HepG2 (cell line): ENCODE measurements around the gene ATRAID. TPM values are rescaled to one million over a fixed set of nuclear protein-coding genes. Genes with fewer than 3 reads are reported as not detected.

Experiments used
- AFF4 ChIP-seq: sonication (generic); formaldehyde crosslinking; IDR thresholded peaks from 2 replicates; pipeline ENCODE4 v1.4.0; 2020; ENCODE audit warnings: missing genetic modification reagents
- ARHGAP35 ChIP-seq: sonication (generic); formaldehyde crosslinking; IDR thresholded peaks from 2 replicates; pipeline ENCODE4 v1.9.0; 2022; ENCODE audit warnings: mild to moderate bottlenecking, inconsistent platforms, moderate library complexity, missing genetic modification reagents, borderline replicate concordance
- ETV5 ChIP-seq: IDR thresholded peaks from 2 replicates; pipeline ENCODE4 v1.6.1; 2018; ENCODE audit warnings: missing biosample characterization, missing genetic modification reagents, inconsistent platforms, borderline replicate concordance
- GABPA ChIP-seq, 2 experiments: IDR thresholded peaks; 2 replicates each; pipeline ENCODE4 v1.6.1; 2011 to 2016; ENCODE audit warnings: low read depth in 2 of 2, low read length in 1 of 2, missing biosample characterization in 1 of 2, missing genetic modification characterization in 1 of 2
- MED1 ChIP-seq: sonication (generic); formaldehyde crosslinking; IDR thresholded peaks from 2 replicates; pipeline ENCODE4 v1.4.0; 2020; ENCODE audit warnings: missing genetic modification reagents
- PHF20 ChIP-seq: sonication (generic); formaldehyde crosslinking; IDR thresholded peaks from 2 replicates; pipeline ENCODE4 v1.5.0; 2020; ENCODE audit warnings: mild to moderate bottlenecking, missing genetic modification reagents
- PHF21A ChIP-seq: sonication (generic); formaldehyde crosslinking; IDR thresholded peaks from 2 replicates; pipeline ENCODE4 v1.5.0; 2020; ENCODE audit warnings: mild to moderate bottlenecking, missing genetic modification reagents
- RAD51 ChIP-seq: fragments of 450-650 bp; IDR thresholded peaks from 2 replicates; pipeline ENCODE4 v1.6.1; 2016; ENCODE audit warnings: borderline replicate concordance
- REPIN1 ChIP-seq: sonication (generic); formaldehyde crosslinking; IDR thresholded peaks from 2 replicates; pipeline ENCODE4 v1.8.0; 2022; ENCODE audit warnings: missing genetic modification reagents, low read depth, mild to moderate bottlenecking, borderline replicate concordance
- RFX3 ChIP-seq: IDR thresholded peaks from 2 replicates; pipeline ENCODE4 v1.6.1; 2016; ENCODE audit warnings: missing biosample characterization, missing genetic modification reagents
- RXRA ChIP-seq: sonication (generic); formaldehyde crosslinking; IDR thresholded peaks from 2 replicates; pipeline ENCODE4 v1.5.1; 2020; ENCODE audit warnings: missing genetic modification reagents
- SMAD3 ChIP-seq: sonication (generic); formaldehyde crosslinking; IDR thresholded peaks from 2 replicates; pipeline ENCODE4 v1.4.0; 2020; ENCODE audit warnings: missing genetic modification reagents
- U2AF2 ChIP-seq: fragments of 200-400 bp; formaldehyde crosslinking; IDR thresholded peaks from 2 replicates; pipeline ENCODE4 v1.6.1; 2017; ENCODE audit warnings: low read depth, mild to moderate bottlenecking, low read length
- ZNF124 ChIP-seq: sonication (generic); formaldehyde crosslinking; IDR thresholded peaks from 2 replicates; pipeline ENCODE4 v1.4.0; 2020; ENCODE audit warnings: missing genetic modification reagents
- ZNF3 ChIP-seq: IDR thresholded peaks from 2 replicates; pipeline ENCODE4 v1.7.0; 2017; ENCODE audit warnings: inconsistent platforms
- ZNF570 ChIP-seq: sonication (generic); formaldehyde crosslinking; IDR thresholded peaks from 2 replicates; pipeline ENCODE4 v1.4.0; 2020; ENCODE audit warnings: mild to moderate bottlenecking, missing genetic modification reagents, borderline replicate concordance
- ZNF615 ChIP-seq: sonication (generic); formaldehyde crosslinking; IDR thresholded peaks from 2 replicates; pipeline ENCODE4 v1.5.0; 2020; ENCODE audit warnings: mild to moderate bottlenecking, missing genetic modification reagents, borderline replicate concordance
- ZNF619 ChIP-seq: sonication (generic); formaldehyde crosslinking; IDR thresholded peaks from 2 replicates; pipeline ENCODE4 v1.4.0; 2020; ENCODE audit warnings: mild to moderate bottlenecking, missing genetic modification reagents
- polyA plus RNA-seq, 8 experiments: library from polyadenylated mRNA; depleted of rRNA in 3 of 8; stranded (reverse) in 7 of 8; unstranded in 1 of 8; fragments of >200 nt; fragmentation: Illumina TruSeq in 4 of 8; extraction: Trizol in 4 of 8; gene quantifications; 2 replicates each; pipeline versions ENCODE4 v1.2.1 to v1.2.3, GENCODE V29; 2011 to 2016; ENCODE audit warnings: low read depth in 4 of 8, missing spikeins in 1 of 8, mixed read lengths in 1 of 8; ENCODE audit not compliant: insufficient read depth in 1 of 8
- total RNA-seq, 5 experiments: library from RNA; depleted of rRNA; stranded (reverse); fragments of >200 nt; fragmentation: Illumina TruSeq; extraction: Trizol; gene quantifications; 2 replicates each; pipeline ENCODE4 v1.2.3, GENCODE V29; 2016; ENCODE audit warnings: low read depth in 1 of 5
- TF ChIP-seq, protein P1 (sequence below): IDR thresholded peaks from 2 replicates; pipeline ENCODE4 v1.6.1; 2012; ENCODE audit warnings: low read length, improper control_type of control experiment
- TF ChIP-seq, protein P2 (sequence below): sonication (generic); formaldehyde crosslinking; IDR thresholded peaks from 2 replicates; pipeline ENCODE4 v1.9.0; 2021; ENCODE audit warnings: missing genetic modification reagents, mild to moderate bottlenecking, borderline replicate concordance
- TF ChIP-seq, protein P3 (sequence below): sonication (generic); formaldehyde crosslinking; IDR thresholded peaks from 2 replicates; pipeline ENCODE4 v1.8.1; 2023; ENCODE audit warnings: mild to moderate bottlenecking, missing genetic modification reagents, borderline replicate concordance

Gene ATRAID
- total and polyA plus RNA-seq, 2 of the 13 experiments (the other 11 are each of a cell fraction or from before 2014, with no cell fraction given): 207 to 382 TPM

DNA sequence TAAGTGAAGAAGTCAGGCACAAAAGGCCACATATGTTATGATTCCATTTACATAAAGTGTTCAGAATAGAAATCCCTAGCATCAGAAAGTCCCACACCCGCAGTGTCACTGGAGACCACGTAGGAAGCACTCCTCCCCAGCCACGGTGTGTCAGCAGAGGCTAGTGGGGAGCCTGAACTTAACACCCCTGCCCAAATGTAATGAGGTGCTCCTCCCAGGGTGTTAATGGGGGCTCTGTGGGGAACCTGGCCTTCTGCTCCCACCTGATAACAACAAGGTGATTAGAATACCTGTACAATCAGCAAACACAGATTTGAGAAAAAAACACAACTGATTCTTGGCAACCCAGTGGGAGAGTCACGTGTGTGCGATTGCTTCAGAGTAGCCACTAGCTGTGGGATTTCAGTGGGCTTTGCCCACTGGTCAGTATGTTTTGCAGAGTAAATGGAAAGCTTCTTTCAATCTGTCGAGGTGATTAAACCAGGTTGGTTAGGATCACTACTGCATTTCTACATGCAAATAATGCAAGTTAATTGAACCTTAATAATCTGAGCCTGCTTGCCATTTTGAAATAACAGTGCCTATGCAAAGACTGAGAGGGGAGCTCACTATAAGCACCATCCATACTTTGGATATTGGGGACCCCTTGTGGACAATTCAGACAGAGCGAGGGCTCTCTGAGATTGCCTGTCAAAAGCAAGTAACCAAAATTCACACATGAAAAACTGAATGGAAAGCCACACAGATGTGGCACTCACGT is 20.6 kb upstream of the ATRAID start (continued):
- no peak; the same call in 1 of the 2 replicates for TF ChIP-seq PHF20 (CRISPR knock-in tag)
- no peak for TF ChIP-seq ZNF570 (CRISPR knock-in tag)
- TF ChIP-seq RAD51: no peak
- 0 out of 2 replicates have a peak, but pooled peaks have one; percentile 27 for TF ChIP-seq PHF21A (CRISPR knock-in tag)
- TF ChIP-seq, protein P1, sequence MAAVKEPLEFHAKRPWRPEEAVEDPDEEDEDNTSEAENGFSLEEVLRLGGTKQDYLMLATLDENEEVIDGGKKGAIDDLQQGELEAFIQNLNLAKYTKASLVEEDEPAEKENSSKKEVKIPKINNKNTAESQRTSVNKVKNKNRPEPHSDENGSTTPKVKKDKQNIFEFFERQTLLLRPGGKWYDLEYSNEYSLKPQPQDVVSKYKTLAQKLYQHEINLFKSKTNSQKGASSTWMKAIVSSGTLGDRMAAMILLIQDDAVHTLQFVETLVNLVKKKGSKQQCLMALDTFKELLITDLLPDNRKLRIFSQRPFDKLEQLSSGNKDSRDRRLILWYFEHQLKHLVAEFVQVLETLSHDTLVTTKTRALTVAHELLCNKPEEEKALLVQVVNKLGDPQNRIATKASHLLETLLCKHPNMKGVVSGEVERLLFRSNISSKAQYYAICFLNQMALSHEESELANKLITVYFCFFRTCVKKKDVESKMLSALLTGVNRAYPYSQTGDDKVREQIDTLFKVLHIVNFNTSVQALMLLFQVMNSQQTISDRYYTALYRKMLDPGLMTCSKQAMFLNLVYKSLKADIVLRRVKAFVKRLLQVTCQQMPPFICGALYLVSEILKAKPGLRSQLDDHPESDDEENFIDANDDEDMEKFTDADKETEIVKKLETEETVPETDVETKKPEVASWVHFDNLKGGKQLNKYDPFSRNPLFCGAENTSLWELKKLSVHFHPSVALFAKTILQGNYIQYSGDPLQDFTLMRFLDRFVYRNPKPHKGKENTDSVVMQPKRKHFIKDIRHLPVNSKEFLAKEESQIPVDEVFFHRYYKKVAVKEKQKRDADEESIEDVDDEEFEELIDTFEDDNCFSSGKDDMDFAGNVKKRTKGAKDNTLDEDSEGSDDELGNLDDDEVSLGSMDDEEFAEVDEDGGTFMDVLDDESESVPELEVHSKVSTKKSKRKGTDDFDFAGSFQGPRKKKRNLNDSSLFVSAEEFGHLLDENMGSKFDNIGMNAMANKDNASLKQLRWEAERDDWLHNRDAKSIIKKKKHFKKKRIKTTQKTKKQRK: no peak
- no peak for TF ChIP-seq RFX3 (CRISPR knock-in tag)
- TF ChIP-seq REPIN1: peak; percentile 65; the same call in 1 of the 2 replicates
- TF ChIP-seq AFF4 (CRISPR knock-in tag): no peak
- TF ChIP-seq ZNF124 (CRISPR knock-in tag): 0 out of 2 replicates have a peak, but pooled peaks have one; percentile 58
- TF ChIP-seq ZNF615 (CRISPR knock-in tag): no peak
- peak; percentile 85; the same call in 1 of the 2 replicates for TF ChIP-seq SMAD3 (CRISPR knock-in tag)
- no peak for TF ChIP-seq U2AF2
- TF ChIP-seq, protein P2, sequence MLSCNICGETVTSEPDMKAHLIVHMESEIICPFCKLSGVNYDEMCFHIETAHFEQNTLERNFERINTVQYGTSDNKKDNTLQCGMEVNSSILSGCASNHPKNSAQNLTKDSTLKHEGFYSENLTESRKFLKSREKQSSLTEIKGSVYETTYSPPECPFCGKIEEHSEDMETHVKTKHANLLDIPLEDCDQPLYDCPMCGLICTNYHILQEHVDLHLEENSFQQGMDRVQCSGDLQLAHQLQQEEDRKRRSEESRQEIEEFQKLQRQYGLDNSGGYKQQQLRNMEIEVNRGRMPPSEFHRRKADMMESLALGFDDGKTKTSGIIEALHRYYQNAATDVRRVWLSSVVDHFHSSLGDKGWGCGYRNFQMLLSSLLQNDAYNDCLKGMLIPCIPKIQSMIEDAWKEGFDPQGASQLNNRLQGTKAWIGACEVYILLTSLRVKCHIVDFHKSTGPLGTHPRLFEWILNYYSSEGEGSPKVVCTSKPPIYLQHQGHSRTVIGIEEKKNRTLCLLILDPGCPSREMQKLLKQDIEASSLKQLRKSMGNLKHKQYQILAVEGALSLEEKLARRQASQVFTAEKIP (CRISPR knock-in tag): no peak
- TF ChIP-seq ETV5 (CRISPR knock-in tag): no peak
- no peak for TF ChIP-seq ZNF619 (CRISPR knock-in tag)
- TF ChIP-seq MED1: peak; percentile 79
- no peak for TF ChIP-seq ZNF3 (CRISPR knock-in tag)
- TF ChIP-seq, protein P3, sequence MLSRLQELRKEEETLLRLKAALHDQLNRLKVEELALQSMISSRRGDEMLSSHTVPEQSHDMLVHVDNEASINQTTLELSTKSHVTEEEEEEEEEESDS (CRISPR knock-in tag): peak; percentile 74
- TF ChIP-seq RXRA (CRISPR knock-in tag): no peak
- TF ChIP-seq ARHGAP35 (CRISPR knock-in tag): no peak
- no peak for TF ChIP-seq GABPA (IDR thresholded peaks at IDR 0.05; ENCODE audit: low read depth, low read length)
- peak; percentile 42 for TF ChIP-seq GABPA (CRISPR knock-in tag; IDR thresholded peaks at IDR 0.05; ENCODE audit: low read depth)
